Hepatocyte (in vitro differentiated cells): ENCODE results near the gene HDAC1.

Source experiments
- EZH2 ChIP-seq: fragments of 200-600 bp; sonication (generic); IDR thresholded peaks from 2 replicates; pipeline ENCODE4 v1.6.1; 2016; ENCODE audit warnings: antibody characterized with exemption, mild to moderate bottlenecking, borderline replicate concordance
- TF ChIP-seq, protein P1 (sequence below): fragments of 200-600 bp; sonication (generic); IDR thresholded peaks from 2 replicates; pipeline ENCODE4 v1.5.1; 2016; ENCODE audit warnings: antibody characterized with exemption, mild to moderate bottlenecking; ENCODE audit not compliant: poor library complexity

GRCh38 chr1:32335535-32335789 lies 43.6 kb downstream of the HDAC1 start:
- TF ChIP-seq, protein P1, sequence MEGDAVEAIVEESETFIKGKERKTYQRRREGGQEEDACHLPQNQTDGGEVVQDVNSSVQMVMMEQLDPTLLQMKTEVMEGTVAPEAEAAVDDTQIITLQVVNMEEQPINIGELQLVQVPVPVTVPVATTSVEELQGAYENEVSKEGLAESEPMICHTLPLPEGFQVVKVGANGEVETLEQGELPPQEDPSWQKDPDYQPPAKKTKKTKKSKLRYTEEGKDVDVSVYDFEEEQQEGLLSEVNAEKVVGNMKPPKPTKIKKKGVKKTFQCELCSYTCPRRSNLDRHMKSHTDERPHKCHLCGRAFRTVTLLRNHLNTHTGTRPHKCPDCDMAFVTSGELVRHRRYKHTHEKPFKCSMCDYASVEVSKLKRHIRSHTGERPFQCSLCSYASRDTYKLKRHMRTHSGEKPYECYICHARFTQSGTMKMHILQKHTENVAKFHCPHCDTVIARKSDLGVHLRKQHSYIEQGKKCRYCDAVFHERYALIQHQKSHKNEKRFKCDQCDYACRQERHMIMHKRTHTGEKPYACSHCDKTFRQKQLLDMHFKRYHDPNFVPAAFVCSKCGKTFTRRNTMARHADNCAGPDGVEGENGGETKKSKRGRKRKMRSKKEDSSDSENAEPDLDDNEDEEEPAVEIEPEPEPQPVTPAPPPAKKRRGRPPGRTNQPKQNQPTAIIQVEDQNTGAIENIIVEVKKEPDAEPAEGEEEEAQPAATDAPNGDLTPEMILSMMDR = no peak
- no peak for TF ChIP-seq EZH2
